ENCODE measurements around the gene FCRL3. TPM values are rescaled to one million over a fixed set of nuclear protein-coding genes. Genes with fewer than 3 reads are reported as not detected.

The FCRL3 gene
- total and polyA plus RNA-seq, 4 donors: 0.16 to 0.72 (median 0.50) TPM

DNA sequence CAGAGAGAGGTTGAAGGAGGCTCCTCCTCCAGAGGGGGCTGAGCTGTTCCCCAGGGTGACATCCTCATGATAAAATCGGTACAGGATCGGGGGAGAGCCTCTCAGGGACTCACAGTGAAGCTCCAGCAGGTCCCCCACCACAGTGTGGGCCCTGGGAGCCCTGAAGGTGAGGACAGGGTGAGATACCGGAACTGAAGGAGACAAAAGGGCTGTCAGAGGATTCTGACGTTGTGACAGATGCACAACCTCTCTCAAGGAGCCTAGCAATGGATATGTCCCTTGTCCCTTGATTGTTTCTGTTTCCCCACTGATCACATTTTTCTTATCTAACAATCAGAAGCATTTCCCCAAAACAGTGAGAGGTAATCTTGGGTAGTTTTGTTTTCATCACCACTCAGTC, 5.2 kb downstream of the FCRL3 start:
- Histone ChIP-seq H3K9ac (ENCODE audit: low read depth in 1 of 2, low read length in 2 of 2) (no peak overlapping the region), H3K4me3 (ENCODE audit: low read depth in 1 of 3, low read length in 3 of 3) (no peak overlapping the region), H3K36me3 (ENCODE audit: control insufficient read depth in 4 of 4, insufficient read depth in 3 of 4, low read depth in 1 of 4, low read length in 3 of 4) (no peaks in the 10 kb centered on the region), H3K9me3 (ENCODE audit: control insufficient read depth in 4 of 4, low read length in 3 of 4) (no peaks in the 10 kb centered on the region), H3K27ac (ENCODE audit: low read depth in 1 of 2, low read length in 2 of 2) (no peak overlapping the region), H3K4me1 (ENCODE audit: control insufficient read depth in 4 of 4, insufficient read depth in 4 of 4, low read length in 3 of 4) (no peaks in the 10 kb centered on the region), H3K27me3 (ENCODE audit: control insufficient read depth in 4 of 4, insufficient read depth in 4 of 4, low read length in 3 of 4) (no peaks in the 10 kb centered on the region)
- WGBS: 53% methylated on average over 4 of the region's 4 CpGs
- TF ChIP-seq ZBTB33 (IDR thresholded peaks at IDR 0.05): no peak
- TF ChIP-seq GABPA (IDR thresholded peaks at IDR 0.05 in 1 of 2, conservative IDR thresholded peaks at IDR 0.05 in 1 of 2): no peak
- TF ChIP-seq, protein P1, sequence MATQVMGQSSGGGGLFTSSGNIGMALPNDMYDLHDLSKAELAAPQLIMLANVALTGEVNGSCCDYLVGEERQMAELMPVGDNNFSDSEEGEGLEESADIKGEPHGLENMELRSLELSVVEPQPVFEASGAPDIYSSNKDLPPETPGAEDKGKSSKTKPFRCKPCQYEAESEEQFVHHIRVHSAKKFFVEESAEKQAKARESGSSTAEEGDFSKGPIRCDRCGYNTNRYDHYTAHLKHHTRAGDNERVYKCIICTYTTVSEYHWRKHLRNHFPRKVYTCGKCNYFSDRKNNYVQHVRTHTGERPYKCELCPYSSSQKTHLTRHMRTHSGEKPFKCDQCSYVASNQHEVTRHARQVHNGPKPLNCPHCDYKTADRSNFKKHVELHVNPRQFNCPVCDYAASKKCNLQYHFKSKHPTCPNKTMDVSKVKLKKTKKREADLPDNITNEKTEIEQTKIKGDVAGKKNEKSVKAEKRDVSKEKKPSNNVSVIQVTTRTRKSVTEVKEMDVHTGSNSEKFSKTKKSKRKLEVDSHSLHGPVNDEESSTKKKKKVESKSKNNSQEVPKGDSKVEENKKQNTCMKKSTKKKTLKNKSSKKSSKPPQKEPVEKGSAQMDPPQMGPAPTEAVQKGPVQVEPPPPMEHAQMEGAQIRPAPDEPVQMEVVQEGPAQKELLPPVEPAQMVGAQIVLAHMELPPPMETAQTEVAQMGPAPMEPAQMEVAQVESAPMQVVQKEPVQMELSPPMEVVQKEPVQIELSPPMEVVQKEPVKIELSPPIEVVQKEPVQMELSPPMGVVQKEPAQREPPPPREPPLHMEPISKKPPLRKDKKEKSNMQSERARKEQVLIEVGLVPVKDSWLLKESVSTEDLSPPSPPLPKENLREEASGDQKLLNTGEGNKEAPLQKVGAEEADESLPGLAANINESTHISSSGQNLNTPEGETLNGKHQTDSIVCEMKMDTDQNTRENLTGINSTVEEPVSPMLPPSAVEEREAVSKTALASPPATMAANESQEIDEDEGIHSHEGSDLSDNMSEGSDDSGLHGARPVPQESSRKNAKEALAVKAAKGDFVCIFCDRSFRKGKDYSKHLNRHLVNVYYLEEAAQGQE (IDR thresholded peaks at IDR 0.05): no peak
- TF ChIP-seq, protein P2, sequence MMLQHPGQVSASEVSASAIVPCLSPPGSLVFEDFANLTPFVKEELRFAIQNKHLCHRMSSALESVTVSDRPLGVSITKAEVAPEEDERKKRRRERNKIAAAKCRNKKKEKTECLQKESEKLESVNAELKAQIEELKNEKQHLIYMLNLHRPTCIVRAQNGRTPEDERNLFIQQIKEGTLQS (IDR thresholded peaks at IDR 0.05): no peak
- no peak for TF ChIP-seq NR2F2 (IDR thresholded peaks at IDR 0.05)
- no peak for TF ChIP-seq CTCF (IDR thresholded peaks at IDR 0.05; ENCODE audit: low read depth, low read length, missing input control)
- no peak for TF ChIP-seq RAD21 (IDR thresholded peaks at IDR 0.05)
- TF ChIP-seq TAF1 (conservative IDR thresholded peaks at IDR 0.05): no peak
- TF ChIP-seq, protein P3, sequence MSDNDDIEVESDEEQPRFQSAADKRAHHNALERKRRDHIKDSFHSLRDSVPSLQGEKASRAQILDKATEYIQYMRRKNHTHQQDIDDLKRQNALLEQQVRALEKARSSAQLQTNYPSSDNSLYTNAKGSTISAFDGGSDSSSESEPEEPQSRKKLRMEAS (IDR thresholded peaks at IDR 0.05): no peak
- TF ChIP-seq RXRA (IDR thresholded peaks at IDR 0.05): no peak
- no peak for TF ChIP-seq EGR1 (IDR thresholded peaks at IDR 0.05; ENCODE audit: low read depth in 2 of 2)
- no peak for TF ChIP-seq FOXA1 (IDR thresholded peaks at IDR 0.05)
- TF ChIP-seq HNF4G (IDR thresholded peaks at IDR 0.05): no peak
- TF ChIP-seq HNF4A (conservative IDR thresholded peaks at IDR 0.05): no peak
- TF ChIP-seq JUND (IDR thresholded peaks at IDR 0.05): no peak
- TF ChIP-seq SP1 (IDR thresholded peaks at IDR 0.05): no peak
- TF ChIP-seq YY1 (IDR thresholded peaks at IDR 0.05): no peak
- DNase-seq (ENCODE audit: low spot score): no peak

Data from liver (tissue), 9 donors.